CD14-positive monocyte (primary cell): ENCODE data around the gene CEMP1. TPM values are rescaled to one million over a fixed set of nuclear protein-coding genes. Genes with fewer than 3 reads are reported as not detected.

Experiments
- DNase-seq, 3 donors: peaks; one replicate each; pipeline ENCODE4 v3.0.0-alpha.2; 2011 to 2022
- H2AFZ ChIP-seq: 2 replicates; pipeline ENCODE4 v1.6.0; 2012; ENCODE audit warnings: mild to moderate bottlenecking, low read depth, low read length, inconsistent platforms; ENCODE audit not compliant: insufficient read depth, poor library complexity, severe bottlenecking
- H3K27ac ChIP-seq, 2 donors: 1 replicate in 1 of 2; 2 replicates in 1 of 2; pipeline ENCODE4 v1.5.1; 2012 to 2013; ENCODE audit warnings: low read length in 2 of 2, control low read depth in 1 of 2, inconsistent platforms in 1 of 2, low read depth in 1 of 2, mild to moderate bottlenecking in 1 of 2
- H3K27me3 ChIP-seq, 2 donors: one replicate each; pipeline versions ENCODE4 v1.6.0 to v1.6.1; 2011 to 2013; ENCODE audit warnings: low read length in 2 of 2; ENCODE audit not compliant: control insufficient read depth in 2 of 2, insufficient read depth in 2 of 2
- H3K36me3 ChIP-seq, 2 donors: replicated peaks in 1 of 2; 1 replicate in 1 of 2; 2 replicates in 1 of 2; pipeline versions ENCODE4 v1.5.1 to v1.6.1; 2012 to 2013; ENCODE audit warnings: low read length in 2 of 2, control low read depth in 1 of 2, inconsistent platforms in 1 of 2, mild to moderate bottlenecking in 1 of 2; ENCODE audit not compliant: insufficient read depth in 2 of 2, control insufficient read depth in 1 of 2
- H3K4me1 ChIP-seq, 2 donors: 1 replicate in 1 of 2; 2 replicates in 1 of 2; pipeline versions ENCODE4 v1.5.1 to v1.6.1; 2012 to 2013; ENCODE audit warnings: low read length in 2 of 2, control low read depth in 1 of 2, inconsistent platforms in 1 of 2, mild to moderate bottlenecking in 1 of 2, moderate library complexity in 1 of 2; ENCODE audit not compliant: insufficient read depth in 2 of 2, control insufficient read depth in 1 of 2
- H3K4me2 ChIP-seq: replicated peaks from 2 replicates; pipeline ENCODE3; 2012; ENCODE audit warnings: low read length, moderate library complexity, mild to moderate bottlenecking; ENCODE audit not compliant: poor library complexity, severe bottlenecking; ENCODE audit errors: extremely low read depth
- H3K4me3 ChIP-seq, 3 experiments: fragments of 200-600 bp in 1 of 3; sonication (generic) in 1 of 3; replicated peaks in 1 of 3; 1 replicate in 2 of 3; 2 replicates in 1 of 3; pipeline ENCODE4 v1.5.1; 2011 to 2013; ENCODE audit warnings: low read length in 3 of 3, mild to moderate bottlenecking in 3 of 3, control low read depth in 2 of 3, low read depth in 2 of 3, inconsistent platforms in 1 of 3, moderate library complexity in 1 of 3
- H3K79me2 ChIP-seq: 2 replicates; pipeline ENCODE4 v1.6.0; 2012; ENCODE audit warnings: mild to moderate bottlenecking, control low read depth, inconsistent platforms, low read length, moderate library complexity; ENCODE audit not compliant: insufficient read depth
- H3K9ac ChIP-seq: 2 replicates; pipeline ENCODE4 v1.6.0; 2017; ENCODE audit warnings: low read length, mild to moderate bottlenecking; ENCODE audit not compliant: insufficient read depth, poor library complexity, severe bottlenecking
- H3K9me3 ChIP-seq, 2 donors: replicated peaks in 1 of 2; 1 replicate in 1 of 2; 2 replicates in 1 of 2; pipeline versions ENCODE4 v1.5.1 to v1.6.1; 2012 to 2013; ENCODE audit warnings: low read length in 2 of 2, control low read depth in 1 of 2; ENCODE audit not compliant: control insufficient read depth in 1 of 2, insufficient read depth in 1 of 2
- H4K20me1 ChIP-seq: 2 replicates; pipeline ENCODE4 v1.6.0; 2012; ENCODE audit warnings: mild to moderate bottlenecking, low read length, control low read depth, moderate library complexity; ENCODE audit not compliant: insufficient read depth
- H3K27ac Mint-ChIP-seq, 7 donors: one replicate each; pipeline ENCODE4 v1.8.0; 2020; ENCODE audit warnings: mild to moderate bottlenecking in 7 of 7, mixed read lengths in 7 of 7, moderate library complexity in 6 of 7, inconsistent platforms in 2 of 7
- H3K27me3 Mint-ChIP-seq, 3 donors: one replicate each; pipeline ENCODE4 v1.8.0; 2021 to 2022; ENCODE audit warnings: low read depth in 3 of 3, mild to moderate bottlenecking in 3 of 3, mixed read lengths in 3 of 3, moderate library complexity in 3 of 3, inconsistent platforms in 1 of 3
- H3K36me3 Mint-ChIP-seq, 2 donors: one replicate each; pipeline ENCODE4 v1.8.0; 2020; ENCODE audit warnings: mixed read lengths in 2 of 2, inconsistent platforms in 1 of 2, mild to moderate bottlenecking in 1 of 2
- H3K4me1 Mint-ChIP-seq: one replicate; pipeline ENCODE4 v1.8.0; 2020; ENCODE audit warnings: mild to moderate bottlenecking, mixed read lengths
- H3K4me3 Mint-ChIP-seq, 2 donors: one replicate each; pipeline ENCODE4 v1.8.0; 2020; ENCODE audit warnings: mild to moderate bottlenecking in 2 of 2, mixed read lengths in 2 of 2, moderate library complexity in 1 of 2
- H3K9me3 Mint-ChIP-seq, 7 donors: one replicate each; pipeline ENCODE4 v1.8.0; 2020 to 2022; ENCODE audit warnings: mixed read lengths in 7 of 7, mild to moderate bottlenecking in 6 of 7, moderate library complexity in 6 of 7, inconsistent platforms in 2 of 7
- CTCF ChIP-seq: fragments of 200-600 bp; IDR thresholded peaks from one replicate; pipeline ENCODE4 v1.8.0; 2022; ENCODE audit warnings: antibody characterized with exemption, mild to moderate bottlenecking
- WGBS: methylation state at CpG from one replicate; pipeline ENCODE4 v1.1.5; 2013; ENCODE audit warnings: missing lambda C conversion rate; ENCODE audit not compliant: insufficient coverage; 5-methylcytosine and 5-hydroxymethylcytosine counted together
- intact Hi-C, 2 donors: fragments of 100-400 bp; cut with micrococcal nuclease; formaldehyde crosslinking; loops; one replicate each; pipeline versions ENCODE4 v1.15.0 to v1.15.1; 2023
- polyA plus RNA-seq, 3 donors: library from polyadenylated mRNA; depleted of rRNA in 1 of 3; unstranded in 2 of 3; stranded (reverse) in 1 of 3; fragments of 300-500 nt in 2 of 3; fragments of >200 nt in 1 of 3; fragmentation: Illumina TruSeq in 2 of 3; gene quantifications; 1 replicate in 2 of 3; 2 replicates in 1 of 3; pipeline ENCODE4 v1.2.3, GENCODE V29; 2012 to 2021

The CEMP1 gene
- polyA plus RNA-seq, 3 donors = 0.12 to 0.56 TPM; not detected in 1

GRCh38 chr16:2530629-2531318 is 434 bp downstream of the CEMP1 start:
- no peaks in the 10 kb centered on the region for H3K9me3 ChIP-seq
- Mint-ChIP-seq H3K27ac (peak overlapping the region; percentile 87 to 98 (median 92)), H3K27me3 (peaks cover 0 to 5% (median 0%) of the 10 kb centered on the region in 3 donors), H3K4me3 (peak overlapping the region; percentile 82 to 91), H3K9me3 (no peaks in the 10 kb centered on the region), H3K4me1 (peaks cover 38% of the 10 kb centered on the region), H3K36me3 (peaks cover 28 to 53% of the 10 kb centered on the region in 2 donors)
- H3K4me2 ChIP-seq = peak overlapping the region; percentile 100
- H2AFZ ChIP-seq = no peak overlapping the region
- H3K9ac ChIP-seq = peak overlapping the region; percentile 63
- TF ChIP-seq CTCF = no peak
- peaks cover 54% of the 10 kb centered on the region for H4K20me1 ChIP-seq
- H3K79me2 ChIP-seq = peaks cover 8% of the 10 kb centered on the region
- DNase-seq = no peak
- H3K27ac ChIP-seq = peak overlapping the region; percentile 74 to 76
- 92% methylated on average over 8 of the region's 14 CpGs for WGBS
- H3K36me3 ChIP-seq = peaks cover 44 to 51% of the 10 kb centered on the region in 2 donors
- intact Hi-C loops = no loop called here
- peak overlapping the region in 1 of 3 experiments; percentile 70 for H3K4me3 ChIP-seq
- no peaks in the 10 kb centered on the region for H3K27me3 ChIP-seq
- peaks cover 40 to 55% of the 10 kb centered on the region in 2 donors for H3K4me1 ChIP-seq

GRCh38 chr16:2529961-2530628 is 1.1 kb downstream of the CEMP1 start:
- Histone ChIP-seq H3K79me2 (peaks cover 8% of the 10 kb centered on the region), H4K20me1 (peaks cover 56% of the 10 kb centered on the region), H3K4me3 (no peak overlapping the region), H3K4me1 (peaks cover 33 to 48% of the 10 kb centered on the region in 2 donors), H3K27ac (peak overlapping the region; percentile 74 to 76), H3K36me3 (peaks cover 44 to 53% of the 10 kb centered on the region in 2 donors), H3K27me3 (no peaks in the 10 kb centered on the region), H2AFZ (no peak overlapping the region), H3K4me2 (no peak overlapping the region), H3K9me3 (no peaks in the 10 kb centered on the region), H3K9ac (no peak overlapping the region)
- intact Hi-C loops = no loop called here
- no peak for TF ChIP-seq CTCF
- peaks cover 32% of the 10 kb centered on the region for H3K4me1 Mint-ChIP-seq
- 97% methylated on average over 12 of the region's 15 CpGs for WGBS
- no peak for DNase-seq
- H3K9me3 Mint-ChIP-seq = no peaks in the 10 kb centered on the region
- peaks cover 0 to 5% (median 0%) of the 10 kb centered on the region in 3 donors for H3K27me3 Mint-ChIP-seq
- H3K36me3 Mint-ChIP-seq = peaks cover 32 to 55% of the 10 kb centered on the region in 2 donors
- no peak overlapping the region for H3K4me3 Mint-ChIP-seq
- peak overlapping the region; percentile 45 to 83 (median 67) for H3K27ac Mint-ChIP-seq
